PFSK-1 (cell line): ENCODE results near the gene MGAT5.

Experiments
- FOXP2 ChIP-seq: optimal IDR thresholded peaks from 2 replicates; pipeline ENCODE3; 2011; ENCODE audit warnings: borderline replicate concordance, control low read depth, inconsistent platforms; ENCODE audit not compliant: insufficient read depth; ENCODE audit errors: extremely low read length, extremely low read depth
- POLR2AphosphoS5 ChIP-seq: IDR thresholded peaks from 2 replicates; pipeline ENCODE4 v1.6.1; 2012; ENCODE audit warnings: low read depth, mild to moderate bottlenecking, control low read depth, low read length, moderate library complexity
- SIN3A ChIP-seq: IDR thresholded peaks from 2 replicates; pipeline ENCODE4 v1.6.1; 2012; ENCODE audit warnings: mild to moderate bottlenecking, low read length, moderate library complexity, borderline replicate concordance; ENCODE audit not compliant: insufficient read depth
- TAF1 ChIP-seq: IDR thresholded peaks from 2 replicates; pipeline ENCODE4 v1.6.1; 2012; ENCODE audit warnings: low read length, control low read depth, borderline replicate concordance; ENCODE audit not compliant: insufficient read depth
- TF ChIP-seq, protein P1 (sequence below), 2 experiments: IDR thresholded peaks; 2 replicates each; pipeline versions ENCODE4 v1.6.1 to v1.8.0; 2011 to 2012; ENCODE audit warnings: low read depth in 2 of 2, low read length in 2 of 2, control low read depth in 1 of 2, inconsistent platforms in 1 of 2, mild to moderate bottlenecking in 1 of 2, moderate library complexity in 1 of 2; ENCODE audit not compliant: insufficient read depth in 1 of 2

The MGAT5 gene

DNA sequence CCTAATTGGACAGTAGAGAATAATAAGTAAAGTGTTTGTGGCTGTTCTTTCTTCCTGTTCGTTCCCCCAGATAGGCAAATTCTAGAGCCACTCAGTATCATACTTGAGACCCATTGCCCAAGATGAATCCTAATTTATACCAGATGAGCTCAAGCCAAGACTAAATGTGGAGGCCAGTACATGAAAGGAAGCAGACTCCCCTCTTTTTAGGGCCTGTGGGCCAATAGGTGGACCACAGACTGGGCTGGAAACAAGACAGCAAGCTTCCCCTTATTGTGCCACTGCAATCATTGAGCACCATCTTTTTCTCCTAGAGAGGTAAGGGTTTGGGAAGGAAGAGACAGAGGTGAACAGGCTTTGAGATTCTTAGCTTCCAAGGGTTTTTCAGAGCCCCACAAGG, 141.9 kb downstream of the MGAT5 start:
- TF ChIP-seq SIN3A (no peak), FOXP2 (no peak), POLR2AphosphoS5 (no peak), TAF1 (no peak)
- TF ChIP-seq, protein P1, sequence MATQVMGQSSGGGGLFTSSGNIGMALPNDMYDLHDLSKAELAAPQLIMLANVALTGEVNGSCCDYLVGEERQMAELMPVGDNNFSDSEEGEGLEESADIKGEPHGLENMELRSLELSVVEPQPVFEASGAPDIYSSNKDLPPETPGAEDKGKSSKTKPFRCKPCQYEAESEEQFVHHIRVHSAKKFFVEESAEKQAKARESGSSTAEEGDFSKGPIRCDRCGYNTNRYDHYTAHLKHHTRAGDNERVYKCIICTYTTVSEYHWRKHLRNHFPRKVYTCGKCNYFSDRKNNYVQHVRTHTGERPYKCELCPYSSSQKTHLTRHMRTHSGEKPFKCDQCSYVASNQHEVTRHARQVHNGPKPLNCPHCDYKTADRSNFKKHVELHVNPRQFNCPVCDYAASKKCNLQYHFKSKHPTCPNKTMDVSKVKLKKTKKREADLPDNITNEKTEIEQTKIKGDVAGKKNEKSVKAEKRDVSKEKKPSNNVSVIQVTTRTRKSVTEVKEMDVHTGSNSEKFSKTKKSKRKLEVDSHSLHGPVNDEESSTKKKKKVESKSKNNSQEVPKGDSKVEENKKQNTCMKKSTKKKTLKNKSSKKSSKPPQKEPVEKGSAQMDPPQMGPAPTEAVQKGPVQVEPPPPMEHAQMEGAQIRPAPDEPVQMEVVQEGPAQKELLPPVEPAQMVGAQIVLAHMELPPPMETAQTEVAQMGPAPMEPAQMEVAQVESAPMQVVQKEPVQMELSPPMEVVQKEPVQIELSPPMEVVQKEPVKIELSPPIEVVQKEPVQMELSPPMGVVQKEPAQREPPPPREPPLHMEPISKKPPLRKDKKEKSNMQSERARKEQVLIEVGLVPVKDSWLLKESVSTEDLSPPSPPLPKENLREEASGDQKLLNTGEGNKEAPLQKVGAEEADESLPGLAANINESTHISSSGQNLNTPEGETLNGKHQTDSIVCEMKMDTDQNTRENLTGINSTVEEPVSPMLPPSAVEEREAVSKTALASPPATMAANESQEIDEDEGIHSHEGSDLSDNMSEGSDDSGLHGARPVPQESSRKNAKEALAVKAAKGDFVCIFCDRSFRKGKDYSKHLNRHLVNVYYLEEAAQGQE (IDR thresholded peaks at IDR 0.05; ENCODE audit: insufficient read depth in 1 of 2, low read depth in 2 of 2, low read length in 2 of 2), result no peak

DNA sequence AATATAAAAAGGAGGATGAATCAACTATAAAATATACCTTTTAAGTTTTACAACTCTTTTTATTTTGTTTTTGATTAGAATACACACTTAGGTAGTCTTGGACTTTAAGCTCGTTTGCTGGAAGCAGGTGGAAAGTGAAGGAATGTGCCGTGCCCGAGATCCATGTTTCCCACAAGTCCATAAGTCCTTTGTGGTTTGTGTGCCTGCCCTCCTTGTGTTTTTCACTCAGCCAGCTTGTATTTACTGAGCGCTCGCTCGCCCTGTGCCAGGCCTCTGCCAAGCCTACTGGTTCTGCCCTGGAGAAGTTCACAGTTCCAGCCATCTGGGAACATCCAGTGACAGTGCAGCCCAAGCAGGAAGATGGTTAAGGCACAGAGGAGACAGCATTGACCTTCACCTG, 142.6 kb downstream of the MGAT5 start:
- TF ChIP-seq, protein P1 (IDR thresholded peaks at IDR 0.05; ENCODE audit: insufficient read depth in 1 of 2, low read depth in 2 of 2, low read length in 2 of 2), result no peak
- no peak for TF ChIP-seq SIN3A
- TF ChIP-seq POLR2AphosphoS5, result no peak
- no peak for TF ChIP-seq FOXP2
- TF ChIP-seq TAF1, result no peak

DNA sequence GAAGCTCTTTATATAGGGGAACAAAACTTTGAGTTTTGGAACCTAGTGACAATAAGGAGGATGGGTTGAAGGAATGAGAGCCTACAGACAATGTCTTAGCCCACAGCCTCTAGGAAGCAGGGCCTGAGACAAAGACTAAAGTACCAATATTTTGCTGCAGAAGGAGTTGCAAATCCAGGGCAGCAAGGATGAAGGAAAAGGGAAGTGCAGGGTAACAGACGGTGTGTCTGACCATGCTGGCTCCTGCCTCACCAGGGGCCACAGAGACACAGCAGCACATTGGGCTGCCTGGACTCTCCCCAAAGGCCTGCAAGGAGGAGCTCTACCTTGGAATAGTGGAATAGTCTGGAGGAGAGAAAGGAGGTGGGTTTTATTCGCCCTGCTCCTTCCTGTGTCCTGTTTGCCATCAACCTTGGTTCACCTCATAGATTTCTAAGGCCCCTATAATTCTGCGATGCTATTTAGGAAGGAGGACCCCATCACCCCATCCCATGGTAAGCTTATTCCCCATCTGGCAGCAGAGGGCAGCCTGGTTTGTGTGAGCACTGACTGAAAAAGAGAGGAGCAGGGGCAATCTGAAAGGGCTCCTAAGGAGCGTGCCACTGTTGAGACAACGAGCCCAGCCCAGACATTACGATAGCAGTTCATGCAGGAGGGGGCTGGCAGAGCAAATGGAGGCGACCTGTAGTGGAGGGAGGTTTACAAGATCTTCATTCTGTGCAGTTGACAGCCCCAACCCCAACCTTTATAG, 143.4 kb downstream of the MGAT5 start:
- TF ChIP-seq TAF1, result no peak
- no peak for TF ChIP-seq SIN3A
- TF ChIP-seq, protein P1 (IDR thresholded peaks at IDR 0.05; ENCODE audit: insufficient read depth in 1 of 2, low read depth in 2 of 2, low read length in 2 of 2), result no peak
- TF ChIP-seq FOXP2, result no peak
- no peak for TF ChIP-seq POLR2AphosphoS5

DNA sequence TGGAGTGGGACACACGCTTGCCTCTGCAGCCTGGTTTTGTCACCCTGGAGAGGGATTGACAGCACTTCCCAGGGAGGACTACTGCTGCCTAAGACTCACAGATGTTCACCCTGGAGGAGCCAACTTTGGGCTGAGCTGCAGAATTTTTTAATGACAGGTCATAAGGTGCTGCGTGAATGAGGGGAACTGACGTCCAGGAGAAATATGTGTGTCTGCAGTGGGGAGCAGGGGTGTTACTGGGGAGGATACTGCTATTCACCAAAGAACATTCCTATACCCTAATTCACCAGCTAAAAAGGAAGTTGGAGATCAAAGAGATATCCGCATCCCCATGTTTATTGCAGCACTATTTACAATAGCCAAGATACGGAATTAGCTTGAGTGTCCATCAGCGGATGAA, 144.4 kb downstream of the MGAT5 start:
- TF ChIP-seq POLR2AphosphoS5 (no peak), TAF1 (no peak), SIN3A (no peak), FOXP2 (no peak)
- TF ChIP-seq, protein P1 (IDR thresholded peaks at IDR 0.05; ENCODE audit: insufficient read depth in 1 of 2, low read depth in 2 of 2, low read length in 2 of 2), result no peak

DNA sequence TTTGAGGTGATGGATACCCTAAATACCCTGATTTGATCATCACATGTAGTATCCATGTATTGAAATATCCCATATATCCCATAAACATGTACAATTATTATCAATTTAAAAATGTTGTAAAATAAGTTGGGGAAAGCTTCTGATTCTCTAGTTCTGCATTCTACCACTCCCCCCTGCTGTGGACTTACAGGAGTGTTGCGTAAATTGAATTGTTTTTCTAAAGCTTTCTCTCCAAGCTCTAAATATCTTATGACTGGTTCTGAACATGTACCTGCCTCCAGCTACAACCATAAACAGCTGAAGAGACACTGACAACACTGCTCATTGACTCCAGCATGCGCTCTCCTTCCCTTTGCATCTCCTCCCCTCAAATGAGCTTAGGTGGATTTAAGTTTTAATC, 145.2 kb downstream of the MGAT5 start:
- TF ChIP-seq FOXP2 (no peak), TAF1 (no peak), POLR2AphosphoS5 (no peak), SIN3A (no peak)
- TF ChIP-seq, protein P1 (IDR thresholded peaks at IDR 0.05; ENCODE audit: insufficient read depth in 1 of 2, low read depth in 2 of 2, low read length in 2 of 2), result no peak
